DMS153 treated with DMSO at 0.1 percent for 48 hours (cell line): ENCODE data around the gene RPRD1A.
"Not testable (repeated sequence)": the region's sequence is repeated elsewhere in the genome, so short reads cannot be mapped to it uniquely, and the experiment has no call there.

Experiments used
- DNase-seq: peaks from one replicate; lab custom pipeline; 2025; ENCODE audit not compliant: unreplicated experiment; lab: John Stamatoyannopoulos, UW

The RPRD1A gene

DNA sequence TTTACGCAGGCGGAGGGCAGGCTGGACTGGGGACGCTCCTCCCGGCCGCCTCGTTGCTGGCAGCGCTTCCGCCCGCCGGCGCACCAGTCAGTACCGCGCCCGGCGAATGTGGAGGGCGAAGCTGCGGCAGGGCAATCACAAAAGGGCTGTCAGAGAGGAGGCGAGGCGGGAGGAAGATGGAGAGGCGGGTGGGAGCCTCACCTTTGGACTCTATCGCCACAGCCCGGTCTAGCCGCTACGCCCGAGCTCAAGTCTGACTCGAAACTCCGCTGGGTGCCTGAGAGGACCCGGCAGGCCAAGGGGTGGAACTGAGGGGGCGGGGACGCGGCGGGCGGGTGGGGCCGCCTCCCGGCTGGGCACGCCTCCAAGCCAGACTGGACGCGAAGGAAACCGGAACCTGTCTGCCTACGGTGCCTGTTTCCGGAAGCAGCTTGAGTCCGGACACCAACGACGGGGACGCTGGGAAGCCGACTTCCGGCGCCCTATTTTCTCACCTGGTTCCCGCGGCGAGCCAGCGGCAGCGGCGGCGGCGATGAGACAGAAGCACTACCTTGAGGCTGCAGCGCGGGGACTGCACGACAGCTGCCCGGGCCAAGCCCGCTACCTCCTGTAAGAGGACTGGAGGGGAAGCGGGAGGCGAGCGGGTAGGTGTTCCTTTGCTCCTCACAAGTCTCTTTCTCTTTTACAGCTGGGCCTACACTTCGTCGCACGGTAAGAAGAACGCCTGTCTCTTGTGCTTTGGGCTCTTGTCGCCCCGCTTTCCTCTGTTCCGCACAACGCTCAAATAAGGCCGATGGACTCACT is 95.0 kb downstream of the RPRD1A start, which contains the start of gene RMP24:
Gene RMP24, plus strand, starts transcription at position 483 of the 804 bp plus-strand sequence.
- DNase-seq, result peak; percentile 88

DNA sequence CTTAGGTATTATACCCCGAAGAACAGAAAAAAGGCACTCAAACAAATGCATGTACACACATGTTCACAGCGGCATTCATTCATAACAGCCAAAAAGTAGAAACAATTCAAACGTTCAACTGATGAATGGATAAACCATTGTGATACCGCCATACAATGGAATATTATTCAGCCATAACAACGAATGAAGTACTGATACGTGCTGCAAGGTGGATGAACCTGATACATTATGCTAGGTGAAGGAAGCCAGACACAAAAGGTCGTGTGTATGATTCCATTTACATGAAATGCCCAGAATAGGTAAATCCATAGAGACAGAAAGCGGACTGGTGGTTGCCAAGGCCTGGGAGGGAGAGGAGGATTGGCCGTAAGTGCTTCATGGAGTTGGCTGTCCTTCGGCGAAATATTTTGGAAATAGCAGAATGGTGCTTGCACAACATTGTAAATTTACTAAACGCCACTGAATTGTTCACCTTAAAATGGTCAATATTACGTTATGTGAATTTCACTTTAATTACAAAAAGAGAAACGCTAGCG is 95.6 kb downstream of the RPRD1A start:
- DNase-seq, result peak; percentile 49

DNA sequence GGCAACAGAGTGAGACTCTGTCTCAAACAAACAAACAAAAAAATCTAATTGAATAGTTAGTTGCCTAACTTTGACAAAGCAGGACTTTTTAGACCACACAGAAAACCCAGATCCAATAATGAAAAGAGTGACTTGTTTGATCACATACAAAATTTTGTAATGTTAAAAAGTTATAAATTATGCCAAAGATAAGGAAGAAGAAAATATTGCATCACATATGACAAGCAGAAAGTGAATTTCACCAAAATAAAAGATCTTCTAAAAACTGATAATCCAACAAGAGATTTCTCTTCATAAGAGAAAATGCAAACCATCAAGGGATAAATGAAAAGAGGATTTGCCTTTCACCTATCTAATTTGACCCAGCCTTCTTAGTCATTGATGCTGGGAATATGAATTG is 97.7 kb downstream of the RPRD1A start:
- no peak for DNase-seq

- no peak for DNase-seq
These were observed 99.0 kb downstream of the RPRD1A start for GRCh38 chr18:35968278-35968880.

- DNase-seq, result not testable (repeated sequence)
These were observed 99.5 kb downstream of the RPRD1A start for GRCh38 chr18:35967866-35968265.

GRCh38 chr18:35964319-35964718 is 103.0 kb downstream of the RPRD1A start:
- DNase-seq, result no peak

- no peak for DNase-seq
These were observed 105.0 kb downstream of the RPRD1A start for GRCh38 chr18:35962320-35962719.

- DNase-seq, result no peak
These were observed 111.1 kb downstream of the RPRD1A start for GRCh38 chr18:35956226-35956625.

DNA sequence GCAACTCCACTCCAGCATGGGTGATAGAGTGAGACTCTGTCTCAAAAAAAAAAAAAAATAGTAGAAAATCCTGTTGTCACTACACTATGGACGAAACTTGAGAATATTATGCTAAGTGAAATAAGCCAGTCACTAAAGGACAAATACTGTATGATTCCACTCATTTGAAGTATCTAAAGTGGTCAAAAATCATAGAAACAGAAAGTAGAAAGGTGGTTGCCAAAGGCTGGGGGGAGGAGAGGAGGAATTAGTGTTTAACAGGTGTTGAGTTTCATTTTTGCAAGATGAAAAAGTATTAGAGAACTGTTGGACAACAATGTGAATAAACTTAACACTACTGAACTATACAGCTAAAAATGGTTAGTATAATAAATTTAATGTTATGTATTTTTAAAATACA is 113.7 kb downstream of the RPRD1A start:
- DNase-seq, result no peak

DNA sequence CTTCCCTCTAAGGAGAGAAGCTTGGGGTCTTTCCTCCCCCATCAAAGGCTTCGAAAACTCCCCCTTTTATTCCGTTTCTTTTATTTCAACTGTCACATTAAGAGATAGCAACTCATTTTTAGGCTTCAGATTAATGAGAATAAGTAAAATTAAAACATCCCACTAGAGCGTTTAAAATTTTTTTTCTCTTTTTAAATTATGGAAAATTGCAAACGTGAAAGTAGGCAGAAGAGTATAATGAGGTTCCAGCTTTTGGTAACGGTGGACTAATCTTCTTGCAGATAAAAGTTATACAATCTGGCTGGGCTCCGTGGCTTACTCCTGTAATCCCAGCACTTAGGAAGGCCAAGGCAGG is 116.8 kb downstream of the RPRD1A start:
- no peak for DNase-seq

DNA sequence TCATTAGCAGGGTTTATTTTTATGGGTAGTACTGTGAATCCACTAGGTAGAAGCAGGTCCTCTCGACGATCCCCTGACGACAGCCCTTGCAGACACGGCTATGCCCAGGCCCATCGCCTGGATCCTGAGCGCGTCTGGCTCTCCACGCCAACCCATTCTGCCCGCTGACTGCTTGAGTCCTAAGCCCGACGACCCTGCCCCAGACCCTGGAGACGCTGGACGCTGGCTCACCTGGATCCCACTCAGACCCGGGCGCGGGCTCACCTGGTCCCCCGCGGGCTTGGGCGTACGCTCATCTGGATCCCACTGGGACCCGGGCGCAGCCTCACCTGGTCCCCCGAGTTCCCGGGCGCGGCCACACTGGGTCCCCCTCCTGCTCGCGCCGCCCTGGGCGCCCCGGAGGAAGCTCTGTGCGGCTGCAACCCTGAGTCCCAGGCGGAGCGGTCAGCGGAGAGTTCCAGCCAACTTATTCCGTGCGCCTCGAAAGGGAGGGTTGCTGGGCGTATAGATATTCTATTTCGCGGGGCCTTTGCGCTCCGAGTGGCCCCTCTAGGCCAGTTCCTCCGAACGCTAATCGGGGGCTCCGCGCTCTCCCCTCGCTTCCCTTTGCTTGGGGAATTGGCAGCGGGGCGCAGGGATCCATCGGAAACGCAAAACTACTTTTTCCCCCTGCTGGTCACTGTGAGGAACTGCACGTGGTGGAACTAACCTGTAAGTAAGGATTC is 117.3 kb downstream of the RPRD1A start:
- DNase-seq, result peak; percentile 56

GRCh38 chr18:35949090-35949489 is 118.3 kb downstream of the RPRD1A start:
- no peak for DNase-seq

GRCh38 chr18:35948080-35948479 is 119.3 kb downstream of the RPRD1A start:
- no peak for DNase-seq

DNA sequence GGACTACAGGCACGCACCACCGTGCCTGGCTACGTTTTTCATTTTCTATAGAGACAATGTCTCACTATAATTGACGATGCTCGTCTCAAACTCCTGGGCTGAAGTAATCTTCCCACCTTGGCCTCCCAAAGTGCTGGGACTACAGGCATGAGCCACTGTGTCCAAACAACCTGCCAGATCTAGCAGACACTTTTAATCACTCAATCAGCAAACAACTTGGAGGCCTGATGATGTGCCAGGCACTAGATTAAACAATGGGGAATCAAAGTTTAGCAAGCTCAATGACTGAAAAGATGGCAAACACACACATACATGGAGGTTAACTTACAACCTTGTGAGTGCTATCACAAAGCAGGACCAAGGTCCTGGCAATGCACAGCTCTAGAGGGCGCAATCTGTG is 124.7 kb downstream of the RPRD1A start:
- no peak for DNase-seq

GRCh38 chr18:35942133-35942532 is 125.2 kb downstream of the RPRD1A start:
- no peak for DNase-seq

DNA sequence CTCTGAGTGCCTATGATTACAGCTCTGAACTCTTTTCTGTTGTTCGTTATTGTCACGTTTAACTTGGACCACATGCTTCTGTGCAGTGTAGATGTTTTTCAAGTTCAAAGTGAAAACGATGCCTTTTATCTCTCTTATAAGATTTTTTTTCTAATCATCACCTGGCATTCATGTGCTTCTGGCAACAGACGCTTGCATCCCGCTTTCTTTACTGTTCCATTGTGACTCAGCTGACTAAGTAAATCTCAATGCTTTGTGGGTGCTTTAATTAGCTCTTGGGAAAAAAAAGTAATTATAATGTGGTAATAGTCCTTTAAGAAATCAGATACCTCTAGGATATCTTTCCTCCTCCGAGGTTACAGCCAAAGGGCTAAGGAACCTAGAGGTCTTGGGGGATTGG is 126.1 kb downstream of the RPRD1A start:
- no peak for DNase-seq
